Hepatic stellate cell (primary cell): ENCODE data around the gene TJP2.
A peak's percentile ranks its signal among the peaks of the same experiment; 100 is the strongest.

ENCODE experiments used
- DNase-seq: peaks from one replicate; pipeline ENCODE4 v3.0.0; 2011; ENCODE audit warnings: low spot score

Gene TJP2

GRCh38 chr9:69234683-69235082 lies 60.6 kb downstream of the TJP2 start:
- no peak for DNase-seq

- DNase-seq = no peak
These were observed 62.1 kb downstream of the TJP2 start for GRCh38 chr9:69236188-69236587.

- DNase-seq = no peak
These were observed 63.7 kb downstream of the TJP2 start for GRCh38 chr9:69237702-69238295.

- DNase-seq = no peak
These were observed 69.0 kb downstream of the TJP2 start for GRCh38 chr9:69243116-69243515.

GRCh38 chr9:69246629-69247028 lies 72.6 kb downstream of the TJP2 start:
- no peak for DNase-seq

- no peak for DNase-seq
These were observed 73.9 kb downstream of the TJP2 start for GRCh38 chr9:69248005-69248404.

- DNase-seq = no peak
These were observed 75.3 kb downstream of the TJP2 start for GRCh38 chr9:69249337-69249736.

GRCh38 chr9:69250681-69251080 lies 76.6 kb downstream of the TJP2 start:
- DNase-seq = no peak

GRCh38 chr9:69252436-69252835 lies 78.4 kb downstream of the TJP2 start:
- no peak for DNase-seq

- no peak for DNase-seq
These were observed 79.0 kb downstream of the TJP2 start for GRCh38 chr9:69253057-69253456.

- DNase-seq = no peak
These were observed 80.1 kb downstream of the TJP2 start for GRCh38 chr9:69254223-69254622.

- DNase-seq = no peak
These were observed 81.5 kb downstream of the TJP2 start for GRCh38 chr9:69255591-69255990.

- no peak for DNase-seq
These were observed 84.5 kb downstream of the TJP2 start for GRCh38 chr9:69258551-69258950.

- no peak for DNase-seq
These were observed 86.1 kb downstream of the TJP2 start for GRCh38 chr9:69260161-69260560.

GRCh38 chr9:69261636-69262035 lies 87.6 kb downstream of the TJP2 start:
- DNase-seq = no peak

GRCh38 chr9:69264526-69264925 lies 90.4 kb downstream of the TJP2 start:
- DNase-seq = no peak

- DNase-seq = no peak
These were observed 91.8 kb downstream of the TJP2 start for GRCh38 chr9:69265891-69266290.

- no peak for DNase-seq
These were observed 98.1 kb downstream of the TJP2 start for GRCh38 chr9:69272212-69272611.

GRCh38 chr9:69273161-69273560 lies 99.1 kb downstream of the TJP2 start:
- DNase-seq = no peak

GRCh38 chr9:69276775-69277174 lies 102.7 kb downstream of the TJP2 start:
- peak; percentile 22 for DNase-seq

GRCh38 chr9:69279084-69279731 lies 105.1 kb downstream of the TJP2 start:
- DNase-seq = no peak

- no peak for DNase-seq
These were observed 105.7 kb downstream of the TJP2 start for GRCh38 chr9:69279733-69280132.

GRCh38 chr9:69283003-69283402 lies 108.9 kb downstream of the TJP2 start:
- no peak for DNase-seq

- DNase-seq = no peak
These were observed 118.0 kb downstream of the TJP2 start for GRCh38 chr9:69292078-69292477.
